NCI-H2196 treated with DMSO at 0.1 percent for 48 hours (cell line): ENCODE measurements around the gene HPN.
"Not testable (repeated sequence)": the region's sequence is repeated elsewhere in the genome, so short reads cannot be mapped to it uniquely, and the experiment has no call there.

ENCODE experiments used
- DNase-seq: peaks from one replicate; lab custom pipeline; 2025; ENCODE audit not compliant: unreplicated experiment; lab: John Stamatoyannopoulos, UW

The HPN gene

GRCh38 chr19:35027009-35027408 lies 14.5 kb upstream of the HPN start:
- DNase-seq: no peak

- DNase-seq: no peak
These were observed 13.5 kb upstream of the HPN start for GRCh38 chr19:35027851-35028599.

GRCh38 chr19:35028600-35028885 lies 13.0 kb upstream of the HPN start:
- not testable (repeated sequence) for DNase-seq

- not testable (repeated sequence) for DNase-seq
These were observed 12.2 kb upstream of the HPN start for GRCh38 chr19:35029275-35029736.

GRCh38 chr19:35029737-35030256 lies 11.7 kb upstream of the HPN start:
- DNase-seq: no peak

GRCh38 chr19:35030257-35031071 lies 11.1 kb upstream of the HPN start, which contains the start of gene SCN1B:
Gene SCN1B, plus strand, starts transcription at chr19:35030470. Its CDS starts 351 bp downstream, at chr19:35030821.
- no peak for DNase-seq

GRCh38 chr19:35031072-35031881 lies 10.2 kb upstream of the HPN start:
- no peak for DNase-seq

- DNase-seq: no peak
These were observed 9.1 kb upstream of the HPN start for GRCh38 chr19:35032356-35032865.

GRCh38 chr19:35033067-35034004 lies 8.2 kb upstream of the HPN start:
- DNase-seq: no peak

- no peak for DNase-seq
These were observed 7.5 kb upstream of the HPN start for GRCh38 chr19:35034005-35034502.

- DNase-seq: no peak
These were observed 6.7 kb upstream of the HPN start for GRCh38 chr19:35034588-35035382.

- DNase-seq: peak; percentile 43
These were observed 3.6 kb upstream of the HPN start for GRCh38 chr19:35037716-35038622.

- no peak for DNase-seq
These were observed 2.7 kb upstream of the HPN start for GRCh38 chr19:35038623-35039512.

GRCh38 chr19:35039881-35040825 lies 1.4 kb upstream of the HPN start:
- DNase-seq: no peak

- DNase-seq: peak; percentile 86
These were observed 534 bp upstream of the HPN start for GRCh38 chr19:35040826-35041547.
